ENCODE measurements around the gene AAK1.
"Not testable (repeated sequence)": the region's sequence is repeated elsewhere in the genome, so short reads cannot be mapped to it uniquely, and the experiment has no call there.

Gene AAK1

GRCh38 chr2:69566669-69567068 is 76.9 kb downstream of the AAK1 start:
- DNase-seq = no peak

GRCh38 chr2:69565431-69565839 is 78.1 kb downstream of the AAK1 start:
- no peak for DNase-seq

- DNase-seq = no peak
Measured at GRCh38 chr2:69564604-69565003, 78.9 kb downstream of the AAK1 start.

- DNase-seq = no peak
Measured at GRCh38 chr2:69563021-69563420, 80.5 kb downstream of the AAK1 start.

GRCh38 chr2:69561101-69561500 is 82.4 kb downstream of the AAK1 start:
- no peak for DNase-seq

- no peak for DNase-seq
Measured at GRCh38 chr2:69560147-69560482, 83.4 kb downstream of the AAK1 start.

- peak; percentile 35 for DNase-seq
Measured at GRCh38 chr2:69559442-69560146, 83.9 kb downstream of the AAK1 start.

- DNase-seq = no peak
Measured at GRCh38 chr2:69556008-69556407, 87.5 kb downstream of the AAK1 start.

GRCh38 chr2:69554981-69555380 is 88.6 kb downstream of the AAK1 start:
- DNase-seq = no peak

- no peak for DNase-seq
Measured at GRCh38 chr2:69554568-69554967, 89.0 kb downstream of the AAK1 start.

- no peak for DNase-seq
Measured at GRCh38 chr2:69553991-69554390, 89.5 kb downstream of the AAK1 start.

GRCh38 chr2:69550511-69550910 is 93.0 kb downstream of the AAK1 start:
- not testable (repeated sequence) for DNase-seq

GRCh38 chr2:69549421-69549820 is 94.1 kb downstream of the AAK1 start:
- no peak for DNase-seq

- no peak for DNase-seq
Measured at GRCh38 chr2:69547984-69548715, 95.4 kb downstream of the AAK1 start.

- no peak for DNase-seq
Measured at GRCh38 chr2:69546646-69547045, 96.9 kb downstream of the AAK1 start.

- no peak for DNase-seq
Measured at GRCh38 chr2:69545477-69545932, 98.0 kb downstream of the AAK1 start.

- no peak for DNase-seq
Measured at GRCh38 chr2:69544951-69545350, 98.6 kb downstream of the AAK1 start.

- no peak for DNase-seq
Measured at GRCh38 chr2:69539549-69539908, 104.0 kb downstream of the AAK1 start.

GRCh38 chr2:69538872-69539548 is 104.5 kb downstream of the AAK1 start:
- DNase-seq = no peak

- DNase-seq = no peak
Measured at GRCh38 chr2:69538249-69538648, 105.3 kb downstream of the AAK1 start.

GRCh38 chr2:69535817-69536241 is 107.7 kb downstream of the AAK1 start:
- no peak for DNase-seq

GRCh38 chr2:69531186-69531585 is 112.4 kb downstream of the AAK1 start:
- no peak for DNase-seq

- no peak for DNase-seq
Measured at GRCh38 chr2:69529480-69529879, 114.1 kb downstream of the AAK1 start.

- DNase-seq = no peak
Measured at GRCh38 chr2:69525261-69525660, 118.3 kb downstream of the AAK1 start.
